GM12873 (cell line): ENCODE results near the gene UBD.

ENCODE experiments used
- TF ChIP-seq, protein P1 (sequence below): IDR thresholded peaks from 2 replicates; pipeline ENCODE4 v1.5.1; 2012; ENCODE audit warnings: low read depth, mild to moderate bottlenecking, moderate library complexity, low read length, control low read depth; ENCODE audit not compliant: insufficient read depth; ENCODE audit errors: missing control alignments

The UBD gene

DNA sequence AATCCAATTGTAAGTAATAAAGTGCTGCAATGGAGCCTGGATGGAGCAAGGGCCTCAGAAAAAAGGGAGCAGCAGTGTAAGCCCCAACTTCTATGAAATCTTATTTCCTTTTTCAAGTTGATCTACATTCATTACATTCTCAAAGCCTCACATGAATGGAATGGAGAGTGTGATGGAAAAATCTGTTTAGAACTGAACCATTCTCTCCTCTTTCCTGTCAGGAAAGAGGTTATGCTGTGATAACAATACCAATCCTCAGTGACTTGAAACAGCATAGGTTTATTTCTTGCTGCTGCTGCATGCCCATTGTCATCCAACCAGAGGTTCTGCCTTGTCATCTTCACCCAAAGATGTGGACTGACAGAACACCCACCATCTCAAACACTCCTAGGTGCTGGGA, 16.5 kb upstream of the UBD start:
- TF ChIP-seq, protein P1, sequence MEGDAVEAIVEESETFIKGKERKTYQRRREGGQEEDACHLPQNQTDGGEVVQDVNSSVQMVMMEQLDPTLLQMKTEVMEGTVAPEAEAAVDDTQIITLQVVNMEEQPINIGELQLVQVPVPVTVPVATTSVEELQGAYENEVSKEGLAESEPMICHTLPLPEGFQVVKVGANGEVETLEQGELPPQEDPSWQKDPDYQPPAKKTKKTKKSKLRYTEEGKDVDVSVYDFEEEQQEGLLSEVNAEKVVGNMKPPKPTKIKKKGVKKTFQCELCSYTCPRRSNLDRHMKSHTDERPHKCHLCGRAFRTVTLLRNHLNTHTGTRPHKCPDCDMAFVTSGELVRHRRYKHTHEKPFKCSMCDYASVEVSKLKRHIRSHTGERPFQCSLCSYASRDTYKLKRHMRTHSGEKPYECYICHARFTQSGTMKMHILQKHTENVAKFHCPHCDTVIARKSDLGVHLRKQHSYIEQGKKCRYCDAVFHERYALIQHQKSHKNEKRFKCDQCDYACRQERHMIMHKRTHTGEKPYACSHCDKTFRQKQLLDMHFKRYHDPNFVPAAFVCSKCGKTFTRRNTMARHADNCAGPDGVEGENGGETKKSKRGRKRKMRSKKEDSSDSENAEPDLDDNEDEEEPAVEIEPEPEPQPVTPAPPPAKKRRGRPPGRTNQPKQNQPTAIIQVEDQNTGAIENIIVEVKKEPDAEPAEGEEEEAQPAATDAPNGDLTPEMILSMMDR: no peak

DNA sequence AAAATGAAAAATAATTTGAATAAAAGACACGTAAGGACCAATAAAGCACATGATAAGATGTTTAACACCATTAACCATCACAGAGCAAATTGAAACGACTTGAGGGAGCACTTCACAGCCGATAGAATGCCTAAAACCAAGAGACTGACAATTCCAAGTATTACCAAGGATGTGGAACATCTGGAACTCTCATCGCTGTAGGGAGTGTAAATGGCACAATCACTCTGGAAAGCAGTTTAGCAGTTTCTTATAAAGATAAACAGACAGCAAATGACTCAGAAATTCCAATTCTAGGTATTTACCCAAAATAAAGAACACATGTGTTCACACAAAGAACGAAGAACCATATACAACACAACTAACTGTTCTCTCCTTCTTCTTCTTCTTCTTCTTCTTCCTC, 8.5 kb upstream of the UBD start:
- TF ChIP-seq, protein P1: no peak

DNA sequence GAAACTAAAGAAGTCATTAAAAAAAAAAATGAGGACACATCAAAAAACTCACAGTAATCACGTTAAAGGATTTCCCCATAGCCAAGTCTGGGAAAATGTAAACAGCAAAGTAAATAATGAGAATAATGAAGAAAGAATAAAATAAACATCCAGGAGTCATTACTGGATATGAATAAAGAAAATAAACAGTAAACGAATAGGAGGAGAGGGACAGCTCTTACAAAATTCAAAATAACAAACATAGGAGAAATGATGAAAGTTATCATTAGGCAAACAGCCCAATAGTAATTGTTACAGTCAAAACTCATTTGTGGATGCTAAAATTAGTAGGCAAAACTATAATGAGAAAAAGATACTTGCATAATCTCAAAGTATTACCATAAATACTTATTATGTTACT, 8.0 kb upstream of the UBD start:
- TF ChIP-seq, protein P1: no peak

DNA sequence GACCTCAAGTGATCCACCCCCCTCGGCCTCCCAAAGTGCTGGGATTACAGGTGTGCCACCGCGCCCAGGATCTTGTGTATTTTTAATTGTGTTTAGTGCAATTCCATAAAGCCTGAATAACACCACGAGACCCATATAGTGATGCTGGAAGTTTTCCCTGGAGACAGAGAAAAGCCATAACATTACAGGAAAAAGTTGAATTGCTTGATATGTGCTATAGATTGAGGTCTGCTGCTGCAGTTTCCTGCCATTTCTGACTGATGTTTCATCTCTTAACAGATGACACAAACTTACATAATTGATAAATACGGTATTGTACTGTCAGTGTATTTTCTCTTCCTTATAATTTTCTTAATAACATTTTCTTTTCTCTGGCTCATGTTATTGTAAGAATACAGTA, 7.3 kb upstream of the UBD start:
- TF ChIP-seq, protein P1: no peak

DNA sequence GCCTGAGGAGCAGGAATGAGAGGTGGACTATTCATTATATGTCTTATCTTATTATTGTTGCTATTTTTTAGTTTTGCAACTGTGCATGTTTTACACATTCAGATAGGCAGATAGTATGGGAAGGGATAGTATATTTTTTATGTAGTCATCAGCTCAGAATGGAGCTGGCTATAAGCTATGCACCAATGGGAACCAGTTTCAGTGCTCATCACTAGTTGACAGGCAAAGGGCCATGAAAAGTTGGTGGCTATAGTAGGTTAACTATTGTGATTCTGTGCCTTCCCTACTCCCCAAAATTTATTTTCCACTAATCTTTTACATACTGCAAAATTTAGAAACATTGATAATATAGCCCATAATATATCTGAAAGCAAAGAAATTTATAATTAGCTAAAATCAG, 5.3 kb upstream of the UBD start:
- TF ChIP-seq, protein P1: no peak

DNA sequence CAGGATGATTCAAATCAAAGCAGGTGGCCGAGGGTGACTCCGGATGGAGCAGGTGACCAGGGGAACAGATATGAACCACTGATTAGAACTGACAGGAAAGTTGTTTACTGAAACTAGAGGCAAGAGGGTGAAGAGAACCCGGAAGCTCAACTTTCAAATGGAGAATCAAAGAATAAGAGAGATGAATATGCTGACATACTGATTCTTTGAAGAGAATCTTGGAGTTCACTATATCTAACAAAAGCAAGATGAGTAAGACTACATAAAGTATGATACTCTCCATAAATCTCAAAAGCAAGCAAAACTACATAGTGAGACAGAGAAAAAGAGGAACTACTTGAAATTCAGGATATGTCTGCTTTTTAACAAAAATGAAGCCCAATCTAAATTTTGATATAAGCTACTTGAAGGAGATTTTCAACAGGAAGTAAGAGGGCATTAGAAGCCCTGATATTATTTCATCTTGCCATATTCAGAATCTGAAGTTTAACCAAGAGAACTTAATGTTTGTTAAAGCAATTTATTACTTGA, 4.0 kb upstream of the UBD start:
- TF ChIP-seq, protein P1: no peak

DNA sequence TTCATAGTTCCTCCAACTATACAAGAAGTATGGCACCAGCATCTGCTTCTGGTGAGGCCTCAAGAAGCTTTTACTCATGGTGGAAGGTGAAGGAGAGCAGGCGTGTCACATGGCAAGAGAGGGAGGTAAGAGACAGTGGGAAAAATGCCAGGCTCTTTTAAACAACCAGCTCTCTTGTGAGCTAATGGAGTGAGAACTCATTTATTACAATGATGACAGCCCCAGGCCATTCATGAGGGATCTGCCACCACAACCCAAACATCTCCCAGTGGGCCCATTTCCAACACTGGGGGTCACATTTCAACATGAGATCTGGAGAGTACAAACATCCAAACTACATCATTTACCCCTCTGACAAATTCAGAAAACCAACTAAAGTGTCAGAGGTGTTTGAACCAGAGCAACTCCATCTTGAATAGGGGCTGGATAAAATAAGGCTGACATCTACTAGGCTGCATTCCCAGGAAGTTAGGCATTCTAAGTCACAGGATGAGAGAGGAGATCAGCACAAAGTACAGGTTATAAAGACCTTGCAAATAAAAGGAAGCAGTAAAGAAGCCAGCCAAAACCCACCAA, 2.2 kb upstream of the UBD start:
- TF ChIP-seq, protein P1: no peak
